Left forelimb (tissue), 1 donor: Measurements from ENCODE around the gene ZFHX3.

Experiments used
- DNase-seq: peaks from one replicate; pipeline ENCODE4 v3.0.0-alpha.2; 2018; ENCODE audit warnings: low spot score

ZFHX3 gene

DNA sequence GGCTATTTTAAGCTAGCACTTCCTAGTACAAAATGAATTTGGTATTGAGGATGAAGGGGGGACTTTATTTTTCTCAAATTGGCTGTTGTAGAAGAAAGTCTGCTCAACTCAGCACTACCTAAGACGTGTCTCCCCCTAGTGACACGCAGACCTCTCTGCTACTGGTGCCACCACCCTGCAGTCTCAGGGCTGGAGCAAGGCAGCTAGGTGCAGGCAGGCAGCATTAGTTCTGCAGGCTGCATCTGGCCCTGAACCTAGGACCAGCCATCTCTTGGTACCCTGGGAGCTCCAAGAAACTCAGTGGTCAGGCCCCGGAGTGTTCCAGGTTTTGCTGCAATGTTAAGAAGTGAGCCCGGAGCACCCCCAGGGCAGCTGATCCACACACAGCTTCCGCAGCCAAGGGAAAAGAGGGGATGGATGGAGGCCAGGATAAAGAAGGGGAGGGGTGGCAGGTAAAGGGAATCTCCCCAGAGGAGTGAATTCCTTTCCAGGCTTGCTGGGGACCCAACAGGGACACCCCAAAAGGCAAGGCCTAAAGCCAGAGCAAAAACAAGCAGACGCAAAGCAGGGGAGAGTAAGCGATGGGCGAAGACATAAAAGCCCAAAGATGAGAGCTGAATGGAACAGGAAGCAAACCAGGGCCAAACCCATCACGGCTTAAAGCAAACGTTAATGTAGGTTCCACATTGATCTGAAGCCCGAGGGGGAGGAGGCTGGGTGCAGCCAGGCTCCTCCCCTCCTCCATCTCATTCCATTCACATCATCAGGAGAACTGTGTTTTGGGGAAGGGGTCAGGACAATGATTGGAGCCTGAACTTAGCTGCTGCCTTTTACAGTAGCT is 200.5 kb downstream of the ZFHX3 start:
- no peak for DNase-seq

DNA sequence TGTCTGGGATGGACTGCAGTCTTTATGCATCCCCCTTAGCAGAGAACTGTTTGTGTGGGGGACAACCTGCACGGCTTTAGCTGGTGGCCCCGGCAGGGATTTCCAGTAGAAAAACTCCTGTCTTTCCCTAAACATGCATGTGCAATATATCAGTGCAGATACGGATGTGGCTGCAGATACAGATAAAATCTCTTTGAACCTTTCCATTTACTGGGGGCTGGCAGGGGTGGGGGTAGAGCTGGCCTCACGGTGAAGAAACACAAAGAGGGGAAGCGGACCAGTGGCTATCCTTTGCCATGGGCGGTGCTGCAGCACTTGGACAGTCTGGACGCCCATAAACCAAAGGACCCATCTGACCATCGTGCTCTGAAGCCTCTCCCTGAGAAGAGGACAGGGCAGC is 201.3 kb downstream of the ZFHX3 start:
- DNase-seq, result no peak

DNA sequence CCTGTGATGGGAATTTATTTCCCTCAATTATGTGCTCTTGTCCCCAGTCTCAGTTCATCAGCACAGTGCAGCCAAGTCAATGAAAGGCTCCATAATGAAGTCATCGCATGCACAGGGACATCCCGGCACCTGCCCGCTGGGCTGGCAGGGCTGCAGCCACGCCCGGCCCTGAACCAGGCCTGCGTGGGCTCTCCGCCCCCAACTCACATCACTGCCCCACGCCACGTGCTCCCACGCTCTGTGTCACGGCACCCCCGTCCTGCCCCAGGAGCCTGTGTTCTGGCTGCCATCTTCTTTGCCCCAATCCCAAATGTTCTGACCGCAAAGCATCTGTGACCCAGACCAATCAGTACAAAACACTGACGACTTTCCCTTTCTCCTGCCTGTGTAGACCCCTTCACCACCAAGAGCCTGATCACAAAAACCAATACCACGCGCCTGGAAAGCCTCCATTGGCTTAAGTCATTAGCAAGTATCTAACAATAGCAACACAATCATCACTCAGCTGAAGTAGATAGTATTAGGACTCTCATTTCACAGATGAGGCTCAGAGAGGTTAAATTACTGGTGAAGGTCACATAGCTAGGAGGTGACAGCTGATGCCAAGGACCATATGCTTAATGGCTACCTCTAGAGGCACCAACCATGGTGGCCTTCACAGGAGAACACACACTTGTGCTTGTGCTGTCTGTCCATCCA is 202.5 kb downstream of the ZFHX3 start:
- no peak for DNase-seq

DNA sequence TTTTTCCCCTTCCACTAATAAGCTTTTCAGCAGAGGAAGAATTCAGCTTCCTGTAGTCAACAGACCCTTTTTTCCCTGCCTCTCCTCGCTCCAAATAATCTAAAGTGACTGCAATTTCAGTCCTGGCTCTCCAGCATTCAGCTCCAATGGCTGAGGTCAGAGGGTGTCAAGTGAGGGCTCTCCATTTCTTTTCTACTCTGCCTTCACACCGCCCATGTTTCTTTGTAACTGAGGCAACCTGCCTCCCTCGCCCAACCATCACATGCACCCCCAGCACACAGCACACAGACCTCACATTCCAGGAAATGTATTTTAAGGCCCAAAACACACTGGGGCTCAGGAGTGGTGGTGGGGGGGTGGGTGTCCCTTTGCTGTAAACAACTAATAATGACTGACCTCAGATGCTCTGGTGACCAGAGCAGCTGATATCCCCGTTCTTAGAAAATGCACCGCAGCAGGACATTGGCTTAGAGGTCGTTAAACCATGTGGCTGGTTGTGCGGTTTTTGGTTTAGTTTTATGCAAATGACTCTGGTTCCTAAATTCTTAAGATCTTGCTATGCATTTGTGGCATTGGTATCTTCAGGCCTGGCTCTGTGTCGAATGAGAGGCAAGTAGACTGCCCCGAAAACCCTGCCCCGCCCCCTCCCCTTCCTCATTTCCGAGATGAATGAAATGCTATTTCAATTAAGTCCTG is 203.6 kb downstream of the ZFHX3 start:
- no peak for DNase-seq

DNA sequence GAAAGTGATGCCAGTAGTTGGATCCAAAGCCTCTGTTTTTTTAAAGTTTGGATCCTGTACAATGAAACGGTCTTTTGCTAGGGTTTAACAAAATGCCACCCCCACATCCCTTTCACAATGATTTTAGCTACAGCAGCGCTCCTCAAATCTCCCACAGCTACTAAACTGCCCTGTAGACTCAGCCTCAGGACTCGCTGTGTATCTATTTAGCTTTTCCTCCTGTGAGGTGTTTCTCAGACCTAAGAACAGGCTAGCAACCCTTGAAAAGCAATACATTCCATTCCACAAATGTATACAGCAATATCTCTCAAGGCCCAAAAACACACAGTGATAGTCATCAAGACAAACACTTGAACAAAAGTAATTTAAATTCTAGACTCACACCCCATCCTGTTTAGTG is 206.4 kb downstream of the ZFHX3 start:
- no peak for DNase-seq

DNA sequence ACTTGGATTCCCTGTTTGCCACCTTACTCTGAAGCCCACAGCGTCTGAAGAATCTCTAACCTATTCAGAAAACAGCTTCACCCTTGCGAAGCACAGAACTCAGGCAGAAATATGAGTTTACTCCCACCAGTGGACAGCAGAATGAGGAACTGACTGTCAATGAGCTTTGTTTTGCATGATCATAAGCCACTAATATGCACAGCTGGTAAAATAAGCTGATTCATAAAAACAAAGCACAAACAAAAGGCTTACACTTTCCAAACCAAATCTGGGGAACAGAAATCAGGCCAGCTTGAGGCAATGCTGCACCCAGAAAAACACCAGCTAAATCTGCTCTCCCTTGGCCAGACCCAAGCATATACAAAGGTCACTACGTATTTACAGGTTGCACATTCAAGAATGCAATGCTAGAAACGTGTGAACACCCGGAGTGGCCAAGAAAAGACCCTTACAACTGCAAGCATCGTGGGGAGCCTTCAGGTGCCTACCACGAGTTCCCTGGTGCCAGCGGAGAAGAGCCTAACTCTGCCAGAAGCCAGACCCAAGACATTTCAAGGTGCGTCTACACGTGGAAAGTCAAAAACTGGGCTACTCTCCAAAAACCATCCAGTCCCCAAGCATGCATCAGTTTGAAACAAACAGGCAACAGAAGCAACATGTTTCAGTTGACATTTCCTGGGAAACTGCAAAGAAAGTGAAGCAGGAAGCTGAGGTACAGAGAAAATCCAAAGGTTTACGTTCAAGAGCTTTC is 207.1 kb downstream of the ZFHX3 start:
- no peak for DNase-seq

DNA sequence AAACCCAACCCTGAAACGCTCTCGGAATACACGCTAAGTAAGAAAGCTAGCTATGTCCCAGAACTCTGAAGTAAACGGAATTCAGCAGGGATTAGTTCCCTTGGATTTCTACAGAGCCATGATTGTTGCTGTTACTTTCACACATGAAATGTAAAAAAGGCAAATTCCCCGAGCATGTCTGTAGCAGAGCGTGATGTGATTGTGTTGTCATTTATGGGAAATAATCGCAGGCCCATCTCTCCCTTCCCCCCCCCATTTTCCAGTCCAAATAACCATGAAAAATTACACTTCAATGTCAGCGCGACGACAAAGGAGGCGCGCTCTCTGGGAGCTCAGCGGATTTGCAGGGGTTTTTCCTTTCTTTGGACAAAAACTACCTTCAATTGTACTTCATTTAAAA is 209.0 kb downstream of the ZFHX3 start:
- DNase-seq, result peak; percentile 11

DNA sequence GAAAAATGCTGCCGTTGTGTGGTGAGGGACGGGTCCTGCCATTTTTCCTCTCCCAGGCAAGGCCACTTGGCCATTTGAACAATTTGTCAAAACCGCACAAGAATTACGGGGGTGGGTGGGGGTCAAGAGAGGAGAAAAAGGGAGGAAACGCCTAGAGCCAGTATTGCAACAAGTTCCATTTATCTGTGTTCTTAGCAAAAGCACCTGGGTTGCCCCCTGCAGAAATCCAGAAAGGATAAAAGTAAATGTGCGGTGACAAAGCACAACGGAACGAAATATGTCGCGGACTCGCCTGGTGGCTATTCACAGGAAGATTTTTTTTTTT is 209.4 kb downstream of the ZFHX3 start:
- DNase-seq, result no peak

DNA sequence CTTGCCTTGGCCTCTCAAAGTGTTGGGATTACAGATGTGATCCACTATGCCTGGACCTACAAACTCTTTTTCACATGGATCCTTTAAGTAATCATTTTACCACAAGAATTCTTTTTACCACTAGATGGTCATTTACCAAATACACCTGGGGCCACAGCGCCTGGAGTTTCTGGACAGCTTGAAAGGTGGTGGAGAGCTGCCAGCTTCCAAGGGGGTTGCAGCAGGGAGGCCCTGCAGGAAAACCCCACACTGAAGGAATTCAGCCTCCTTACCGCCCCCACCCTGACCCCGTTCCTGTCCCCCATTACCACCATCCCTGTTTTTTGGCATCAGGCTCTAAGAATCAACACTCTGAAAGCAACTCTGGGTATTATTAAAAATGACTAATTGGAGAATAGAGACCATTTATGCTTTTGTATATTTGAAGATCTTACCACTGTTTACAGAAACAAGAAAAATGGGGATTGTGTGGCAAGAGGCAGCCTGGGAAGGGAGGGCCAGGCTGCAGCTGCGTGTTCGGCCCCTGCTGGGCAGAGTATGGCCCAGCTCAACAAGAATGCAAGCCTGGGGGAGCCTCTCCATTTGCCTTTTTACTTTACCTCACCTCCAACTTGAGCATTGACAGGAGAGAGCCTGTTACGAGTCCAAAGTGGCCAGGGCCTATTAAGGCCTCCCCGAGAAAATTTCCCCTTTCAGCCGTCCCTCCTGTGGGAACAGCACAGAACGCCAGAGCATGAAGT is 209.9 kb downstream of the ZFHX3 start:
- DNase-seq, result peak; percentile 61

DNA sequence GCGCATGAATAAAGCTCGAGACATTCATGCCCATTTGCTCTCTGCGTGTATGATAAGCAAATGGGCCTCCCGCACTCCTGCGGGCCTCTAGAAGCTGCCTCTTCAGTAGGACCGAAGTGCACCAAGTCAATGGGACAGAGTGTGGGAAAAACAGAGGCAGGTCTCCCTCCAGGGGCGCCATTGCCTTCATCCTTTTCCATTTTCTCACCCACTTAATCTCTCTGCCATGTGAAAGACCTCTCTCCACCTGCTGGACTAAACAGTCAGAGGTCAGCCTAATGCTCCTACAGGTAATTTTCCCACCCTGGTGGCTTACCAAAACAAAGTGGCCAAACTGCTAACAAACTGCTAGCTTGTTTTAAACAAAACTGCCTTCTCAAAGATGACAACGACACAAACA is 210.9 kb downstream of the ZFHX3 start:
- DNase-seq, result no peak

DNA sequence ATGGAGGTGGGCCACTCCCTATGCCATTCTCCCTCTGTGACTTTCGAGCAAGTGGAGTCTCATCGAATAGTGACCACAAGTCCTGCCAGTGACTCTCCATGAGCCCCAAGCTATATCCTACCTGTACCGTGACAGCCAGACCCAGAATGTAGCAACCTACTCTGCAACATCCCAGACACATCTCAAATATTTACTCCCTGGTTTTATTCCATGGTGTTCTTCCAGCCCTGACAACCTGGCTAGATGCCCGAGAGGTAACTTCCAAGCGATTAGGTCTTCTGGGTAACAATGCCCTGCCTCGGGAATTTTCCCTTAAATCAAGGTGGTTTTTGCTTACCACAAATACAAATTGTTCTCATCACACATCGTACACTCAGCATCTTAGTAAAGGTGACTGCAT is 211.7 kb downstream of the ZFHX3 start:
- no peak for DNase-seq

DNA sequence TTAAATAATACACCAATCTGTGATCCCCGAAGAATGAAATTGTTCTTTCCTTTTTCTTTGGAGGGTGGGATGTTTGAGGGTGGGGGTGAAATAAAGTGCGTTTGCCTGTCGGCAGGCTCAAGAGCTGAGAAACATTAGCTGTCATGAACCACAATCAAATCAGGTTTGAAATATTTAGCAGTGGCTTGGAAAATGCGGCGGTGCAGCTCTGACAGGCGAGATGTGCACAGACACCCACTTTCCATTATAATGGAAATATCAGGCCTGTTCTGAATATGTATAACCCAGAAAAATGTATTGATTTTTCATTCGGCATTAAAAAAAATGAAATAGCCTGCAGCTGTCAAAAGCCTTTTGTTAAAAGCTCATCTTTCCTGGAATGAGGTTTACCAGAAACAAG is 212.8 kb downstream of the ZFHX3 start:
- DNase-seq, result no peak

DNA sequence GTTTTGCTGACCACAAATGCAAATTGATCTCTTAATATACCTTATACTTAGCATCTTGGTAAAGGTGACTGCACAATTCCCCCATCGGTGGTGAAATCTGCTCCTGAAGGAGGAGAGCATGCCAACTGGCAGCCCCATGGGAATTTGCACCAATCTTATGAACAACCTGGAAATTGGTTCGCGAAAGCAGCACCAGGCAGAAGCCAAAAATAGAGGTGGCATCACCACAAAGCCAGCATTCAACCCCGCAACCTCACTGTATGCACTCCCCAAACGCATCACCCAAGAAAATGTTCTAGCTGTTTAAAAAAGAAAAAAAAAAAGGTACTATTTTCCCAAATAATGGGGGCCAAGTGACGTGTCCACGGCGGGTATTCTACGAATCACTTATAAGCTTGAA is 213.4 kb downstream of the ZFHX3 start:
- no peak for DNase-seq

DNA sequence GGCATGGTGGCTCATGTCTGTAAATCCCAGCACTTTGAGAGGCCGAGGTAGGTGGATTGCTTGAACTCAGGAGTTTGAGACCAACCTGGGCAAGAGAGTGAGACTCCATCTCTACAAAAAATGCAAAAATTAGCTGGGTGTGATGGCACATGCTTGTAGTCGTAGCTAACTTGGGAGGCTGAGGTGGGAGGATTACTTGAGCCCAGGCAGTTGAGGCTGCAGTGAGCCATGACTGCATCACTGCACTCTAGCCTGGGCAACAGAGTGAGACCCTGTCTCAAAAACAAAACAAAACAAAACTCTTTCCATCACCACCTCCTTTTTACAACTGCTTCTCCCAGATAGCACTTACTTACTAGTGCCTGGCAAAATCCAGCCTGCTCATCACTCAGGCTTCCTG is 214.0 kb downstream of the ZFHX3 start:
- no peak for DNase-seq

DNA sequence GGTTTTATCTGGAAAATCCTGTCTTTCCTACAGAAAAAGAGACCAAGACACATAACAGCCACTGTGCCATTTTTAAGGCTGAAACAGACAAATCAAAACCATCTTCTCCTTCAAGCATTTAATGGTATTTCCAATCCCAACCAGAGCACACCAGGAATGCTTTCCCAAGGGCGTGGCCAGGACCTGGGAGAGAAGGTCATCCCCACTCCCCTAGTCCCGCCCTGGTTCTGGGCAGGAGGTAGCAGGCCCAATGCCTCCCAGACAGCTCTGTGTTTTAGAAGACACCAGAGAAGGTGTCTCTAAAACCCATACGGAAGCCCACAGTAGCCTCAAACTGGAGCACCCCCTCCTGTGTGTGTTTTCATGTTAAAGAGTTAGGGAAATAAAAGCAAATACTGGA is 214.4 kb downstream of the ZFHX3 start:
- DNase-seq, result no peak

DNA sequence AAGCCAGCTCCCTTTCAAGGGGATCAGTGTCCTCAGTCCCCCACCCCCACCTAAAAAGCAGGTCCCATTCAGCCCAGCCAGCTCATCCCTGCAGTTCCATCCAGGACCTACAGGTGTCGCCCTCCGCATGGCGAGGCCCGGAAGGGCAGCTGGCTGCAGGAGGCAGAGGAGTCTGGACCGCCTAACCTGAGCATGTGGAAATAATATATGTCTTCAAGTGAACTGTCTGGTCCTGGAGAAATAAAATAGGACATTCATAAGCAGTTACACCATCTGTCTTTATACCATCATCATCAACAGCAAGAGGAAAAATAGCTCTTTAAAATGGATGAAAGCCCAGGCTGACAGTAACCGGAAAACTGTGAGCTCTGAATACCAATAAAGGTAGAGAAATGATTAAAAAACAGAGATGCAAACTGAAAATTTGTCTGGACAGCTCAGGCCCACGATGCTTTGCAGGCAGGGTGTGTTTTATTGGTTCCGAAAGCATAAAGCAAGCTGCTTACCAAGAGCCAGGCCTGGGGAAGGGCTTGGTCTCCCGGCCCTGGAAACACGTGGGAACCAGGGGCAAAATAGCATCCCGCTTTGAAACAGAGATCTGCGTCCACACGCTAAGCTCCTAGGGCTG is 215.2 kb downstream of the ZFHX3 start:
- DNase-seq, result peak; percentile 89

DNA sequence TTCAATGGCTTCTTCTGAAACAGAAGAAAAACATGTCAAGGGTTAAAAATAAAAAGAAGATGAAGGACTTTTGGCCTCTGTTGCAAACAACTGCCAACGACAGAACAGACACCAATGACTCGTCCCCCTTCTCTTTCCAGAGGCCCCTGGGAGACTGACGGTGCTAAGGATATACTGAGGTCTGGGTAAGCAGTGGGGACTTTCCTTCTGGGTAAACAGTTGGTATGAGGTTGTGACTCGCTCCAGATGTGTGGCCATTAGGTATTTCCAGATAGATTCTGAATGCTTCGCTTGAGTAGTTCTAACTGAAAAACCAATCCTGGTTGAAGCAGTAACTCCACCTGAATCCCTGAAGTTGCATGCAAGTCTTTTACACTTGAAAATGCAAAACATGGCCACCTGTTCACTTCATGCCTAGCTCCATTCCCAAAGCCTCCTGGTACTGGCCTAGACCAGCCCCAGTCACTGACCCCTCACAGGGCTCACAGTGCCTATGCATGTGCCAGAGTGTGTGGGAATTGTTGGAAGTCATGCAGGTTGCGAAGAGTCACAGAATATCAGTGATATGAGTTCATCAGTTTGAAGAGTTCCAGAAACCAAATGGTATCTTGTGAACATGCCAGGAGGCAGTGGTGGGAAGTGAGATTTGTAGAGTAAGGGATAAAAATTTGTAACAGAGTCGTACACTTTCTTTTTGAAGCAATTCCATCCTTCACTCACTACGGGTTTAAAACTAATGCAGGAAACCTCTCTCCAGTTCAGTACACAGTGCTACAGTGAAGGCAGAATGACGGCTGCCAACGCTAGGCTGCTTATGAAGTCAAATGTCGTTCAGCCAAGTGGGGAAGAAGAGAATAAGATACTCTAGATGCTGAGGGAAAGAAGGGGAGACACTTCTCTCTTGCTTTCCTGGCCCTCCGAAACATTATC is 217.8 kb downstream of the ZFHX3 start:
- no peak for DNase-seq

DNA sequence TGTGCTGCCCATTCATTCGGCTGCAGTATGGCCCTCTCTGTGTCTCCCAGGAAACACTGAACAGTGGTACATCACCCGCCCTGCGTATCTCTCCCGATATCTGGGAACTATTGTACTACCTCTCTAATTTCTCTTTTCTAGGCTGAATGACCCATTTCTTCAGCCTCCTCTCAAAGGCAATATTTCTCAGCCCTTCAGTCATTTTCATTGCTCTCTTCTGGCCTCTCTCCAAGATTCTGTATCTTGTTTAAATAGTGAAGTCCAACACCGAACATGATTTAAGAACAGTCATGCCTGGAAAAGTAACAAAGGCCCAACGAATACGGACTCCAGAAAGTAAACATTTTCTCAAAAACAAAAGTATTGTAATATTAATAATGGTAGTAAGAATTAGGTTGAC is 220.1 kb downstream of the ZFHX3 start:
- no peak for DNase-seq

DNA sequence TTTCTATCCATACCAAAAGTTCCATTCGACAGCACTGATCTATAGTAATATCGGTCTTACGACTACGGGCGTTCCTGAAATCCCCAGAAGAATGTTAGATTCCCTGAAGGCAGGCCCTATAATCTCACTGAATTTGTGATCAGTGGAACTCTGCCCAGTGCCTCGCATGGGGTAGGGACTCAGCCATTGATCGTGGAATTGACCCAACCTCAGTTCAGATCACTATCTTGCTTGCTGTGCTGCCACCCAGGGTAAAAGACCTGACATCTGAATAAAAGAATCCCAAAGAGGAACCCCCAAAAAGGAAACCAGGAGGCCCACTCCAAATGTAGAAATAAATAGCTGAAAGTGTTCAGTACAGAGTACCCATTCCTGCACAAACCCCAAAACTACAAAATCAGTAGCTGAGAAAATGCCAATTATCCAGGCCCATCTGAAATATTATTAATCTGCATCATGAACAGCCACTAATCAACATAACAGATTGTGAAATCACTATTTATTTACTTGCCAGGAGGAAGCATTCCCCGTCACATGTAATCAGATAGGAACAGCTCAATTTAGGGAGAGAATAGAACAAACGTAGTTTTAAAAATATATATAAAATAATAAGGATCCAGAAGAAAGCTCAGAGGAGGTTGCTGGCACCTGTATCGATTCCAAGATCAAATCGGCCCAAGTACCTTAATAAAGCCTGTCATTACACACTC is 221.9 kb downstream of the ZFHX3 start:
- no peak for DNase-seq

DNA sequence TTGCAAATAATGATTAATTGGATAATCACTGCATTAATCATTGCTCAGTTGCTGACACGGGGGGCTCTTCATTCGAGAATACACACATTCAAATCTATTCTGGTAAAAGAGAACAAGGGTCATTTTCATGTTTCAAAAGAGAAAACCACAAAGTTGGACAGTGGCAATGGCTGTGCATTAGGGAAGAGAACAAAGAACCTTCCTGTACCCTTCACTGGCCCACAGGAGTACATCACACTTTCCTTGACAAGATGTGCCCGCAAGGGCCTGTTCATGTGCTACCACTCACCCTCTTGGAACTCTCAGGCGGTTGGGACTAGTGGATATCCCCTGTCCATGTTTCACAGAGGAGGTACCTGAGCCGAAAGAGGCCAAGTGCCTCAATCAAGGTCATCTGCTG is 223.2 kb downstream of the ZFHX3 start:
- DNase-seq, result no peak
